Measurements from ENCODE around the gene IGF1R. TPM values are rescaled to one million over a fixed set of nuclear protein-coding genes. Genes with fewer than 3 reads are reported as not detected.
A peak's percentile ranks its signal among the peaks of the same experiment; 100 is the strongest.

Gene IGF1R
- total RNA-seq, 4 donors from 2014 or later = 39.3 to 97.4 (median 44.7) TPM

DNA sequence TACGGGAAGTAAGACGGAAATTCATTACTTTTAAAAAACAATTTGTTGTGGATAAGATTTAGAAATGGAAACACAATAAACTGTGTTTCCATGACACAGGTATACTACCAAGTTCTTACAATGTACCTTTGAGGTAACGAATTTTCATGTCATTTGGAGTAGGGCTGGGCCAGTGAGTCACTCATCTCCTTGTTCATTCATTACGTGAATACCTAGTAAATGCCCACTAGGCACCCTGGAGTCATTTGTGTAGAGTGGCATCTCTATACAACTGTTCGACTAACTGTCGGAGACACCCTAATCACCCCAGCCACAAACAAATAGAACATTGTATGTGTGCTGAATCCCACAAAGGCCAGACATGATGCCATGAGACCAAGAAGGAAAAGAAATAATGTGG, 94.8 kb downstream of the IGF1R start:
- ATAC-seq (ENCODE audit: low FRiP score) (no peak), DNase-seq (ENCODE audit: low spot score) (no peak)
- TF ChIP-seq, protein P1, sequence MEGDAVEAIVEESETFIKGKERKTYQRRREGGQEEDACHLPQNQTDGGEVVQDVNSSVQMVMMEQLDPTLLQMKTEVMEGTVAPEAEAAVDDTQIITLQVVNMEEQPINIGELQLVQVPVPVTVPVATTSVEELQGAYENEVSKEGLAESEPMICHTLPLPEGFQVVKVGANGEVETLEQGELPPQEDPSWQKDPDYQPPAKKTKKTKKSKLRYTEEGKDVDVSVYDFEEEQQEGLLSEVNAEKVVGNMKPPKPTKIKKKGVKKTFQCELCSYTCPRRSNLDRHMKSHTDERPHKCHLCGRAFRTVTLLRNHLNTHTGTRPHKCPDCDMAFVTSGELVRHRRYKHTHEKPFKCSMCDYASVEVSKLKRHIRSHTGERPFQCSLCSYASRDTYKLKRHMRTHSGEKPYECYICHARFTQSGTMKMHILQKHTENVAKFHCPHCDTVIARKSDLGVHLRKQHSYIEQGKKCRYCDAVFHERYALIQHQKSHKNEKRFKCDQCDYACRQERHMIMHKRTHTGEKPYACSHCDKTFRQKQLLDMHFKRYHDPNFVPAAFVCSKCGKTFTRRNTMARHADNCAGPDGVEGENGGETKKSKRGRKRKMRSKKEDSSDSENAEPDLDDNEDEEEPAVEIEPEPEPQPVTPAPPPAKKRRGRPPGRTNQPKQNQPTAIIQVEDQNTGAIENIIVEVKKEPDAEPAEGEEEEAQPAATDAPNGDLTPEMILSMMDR (IDR thresholded peaks at IDR 0.05) = no peak

DNA sequence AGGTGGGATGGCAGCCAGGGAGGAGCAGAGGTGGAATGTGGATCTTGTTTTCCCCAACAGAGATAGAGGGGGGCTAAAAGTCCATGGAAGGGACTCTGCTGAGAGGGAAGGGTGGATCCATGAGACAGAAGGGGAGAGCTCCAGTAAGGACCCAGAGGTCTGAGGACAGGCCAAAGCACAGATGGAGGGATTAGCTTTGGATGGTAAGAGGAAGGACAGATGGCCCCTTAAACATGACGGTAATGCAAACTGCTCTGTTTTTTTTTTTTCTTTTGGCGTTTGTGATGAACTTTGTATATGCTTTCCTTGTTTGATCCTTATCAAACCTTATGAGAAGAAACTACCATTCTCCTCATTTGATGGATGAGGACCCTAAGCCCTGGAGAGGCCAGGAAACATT, 96.2 kb downstream of the IGF1R start:
- ATAC-seq (ENCODE audit: low FRiP score) = no peak
- DNase-seq (ENCODE audit: low spot score) = no peak
- TF ChIP-seq, protein P1 (IDR thresholded peaks at IDR 0.05) = no peak

GRCh38 chr15:98745179-98745578, 96.8 kb downstream of the IGF1R start:
- no peak for ATAC-seq (ENCODE audit: low FRiP score)

GRCh38 chr15:98745650-98746374, 97.5 kb downstream of the IGF1R start:
- TF ChIP-seq, protein P1 (IDR thresholded peaks at IDR 0.05) = no peak
- ATAC-seq (ENCODE audit: low FRiP score) (no peak), DNase-seq (ENCODE audit: low spot score) (no peak)

More at GRCh38 chr15:98745179-98745578, 96.8 kb downstream of the IGF1R start:
- TF ChIP-seq, protein P1 (IDR thresholded peaks at IDR 0.05) = no peak
- DNase-seq (ENCODE audit: low spot score) = no peak

DNA sequence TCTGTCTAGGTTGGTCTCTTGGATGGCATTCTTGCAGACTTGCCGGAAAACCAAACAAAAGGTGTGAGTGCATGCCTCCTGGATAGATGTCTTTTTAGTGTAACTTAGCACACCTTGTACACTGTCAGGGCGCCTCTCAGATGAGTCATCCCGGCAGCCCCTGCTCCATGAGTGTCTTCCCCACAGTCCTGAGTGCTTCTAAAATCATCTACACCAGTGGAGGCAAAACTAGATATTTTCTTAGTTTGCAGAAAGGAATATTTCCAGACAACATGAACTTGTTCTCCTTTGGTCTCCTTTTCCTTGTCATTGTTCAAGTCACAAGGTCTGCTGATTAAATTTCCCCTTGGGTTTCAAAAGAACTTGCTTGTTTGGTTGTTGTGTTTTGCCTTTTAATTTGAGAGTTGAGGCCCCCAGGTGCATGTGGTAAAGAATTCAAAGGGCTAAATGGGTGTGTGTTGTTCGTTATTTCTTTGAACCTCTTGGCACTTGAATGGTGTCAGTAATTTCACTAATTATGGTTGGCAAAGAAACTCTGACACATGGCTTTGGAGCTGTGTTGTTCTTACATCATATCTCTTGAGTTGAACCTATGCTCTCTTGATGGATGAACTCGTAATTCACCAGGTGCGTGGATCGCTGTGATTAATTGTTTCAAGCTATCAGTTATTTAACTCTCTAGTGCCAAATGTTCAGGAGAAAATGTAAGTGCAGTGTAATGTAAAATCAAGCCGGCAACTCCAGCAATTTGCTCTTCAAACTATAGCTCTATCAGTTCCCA, 98.2 kb downstream of the IGF1R start:
- peak; percentile 61 for ATAC-seq (ENCODE audit: low FRiP score)
- TF ChIP-seq, protein P1 (IDR thresholded peaks at IDR 0.05) = no peak
- DNase-seq (ENCODE audit: low spot score) = no peak

DNA sequence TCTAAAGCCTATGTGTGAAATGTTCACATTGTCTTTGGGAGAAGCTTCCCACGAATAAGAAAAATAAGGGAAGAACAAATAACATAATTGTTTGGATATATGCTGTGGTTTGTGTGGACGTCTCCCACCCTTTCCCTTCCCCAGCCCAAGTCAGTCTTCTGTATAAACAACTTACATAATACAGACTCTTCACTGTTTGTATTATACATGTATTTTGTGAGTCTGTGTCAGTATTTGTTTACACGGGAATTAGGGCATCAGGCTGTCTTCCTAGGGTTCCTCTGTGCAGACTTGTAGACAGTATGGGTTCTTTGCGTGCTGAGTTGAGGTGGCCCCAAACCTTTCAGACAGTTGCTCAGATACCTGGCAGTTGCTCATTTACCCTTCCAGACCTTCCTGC, 103.4 kb downstream of the IGF1R start:
- no peak for ATAC-seq (ENCODE audit: low FRiP score)
- DNase-seq (ENCODE audit: low spot score) = no peak
- TF ChIP-seq, protein P1 (IDR thresholded peaks at IDR 0.05) = no peak

Data from omental fat pad (tissue), 4 donors.